Measurements from ENCODE around the gene RNF215.

Gene RNF215

GRCh38 chr22:30393885-30394284 is 6.7 kb upstream of the RNF215 start:
- no peak for DNase-seq

DNA sequence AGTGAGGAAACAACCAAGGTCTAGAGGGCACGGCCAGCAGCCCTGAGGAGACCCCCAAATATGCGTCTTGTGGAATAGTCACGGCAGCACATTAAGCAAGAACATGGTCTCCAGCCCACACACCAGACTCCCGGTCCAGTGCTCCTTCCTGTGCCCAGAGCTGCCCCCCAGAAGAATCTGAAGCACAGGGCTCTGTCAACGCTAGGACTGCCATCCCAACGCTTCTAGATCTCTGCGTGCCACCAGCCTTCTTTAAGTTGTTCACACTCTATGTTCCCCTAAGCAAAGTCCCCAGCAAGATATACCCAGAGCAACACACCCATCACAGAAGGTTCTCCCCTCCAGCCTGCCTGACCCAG is 6.1 kb upstream of the RNF215 start:
- DNase-seq, result no peak

DNA sequence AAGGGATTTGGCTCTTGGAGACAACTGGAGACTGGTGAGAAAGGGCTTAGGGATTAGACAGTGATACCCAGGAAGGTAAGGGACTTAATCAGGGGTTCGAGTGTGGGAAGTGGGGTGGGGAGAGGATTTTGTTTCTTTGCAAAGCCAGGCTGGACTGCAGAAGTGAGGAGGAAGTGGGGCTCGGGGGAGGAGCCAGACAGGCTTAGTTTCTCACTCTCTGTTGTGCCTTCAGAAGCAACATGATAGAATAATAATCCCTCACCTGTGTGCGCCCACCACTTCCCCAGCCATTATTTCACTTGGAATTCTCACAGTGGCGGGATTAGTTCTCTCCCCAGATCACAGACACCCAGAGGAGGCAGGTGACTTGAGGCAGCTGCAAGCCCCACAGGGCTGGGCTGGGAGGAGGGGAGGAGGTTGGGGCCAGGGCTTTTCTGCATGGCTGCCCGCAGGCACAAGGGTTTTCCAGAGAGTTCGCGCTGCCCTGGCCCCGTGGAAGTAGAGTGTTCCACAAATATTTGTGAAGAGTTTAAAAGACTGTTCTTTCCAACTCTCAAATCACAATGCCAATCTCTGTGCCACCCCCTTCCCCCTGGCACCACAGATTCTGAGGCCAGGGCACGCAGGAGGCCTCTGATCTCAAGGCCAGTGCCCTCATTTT is 5.6 kb upstream of the RNF215 start:
- peak; percentile 11 to 15 for DNase-seq

DNA sequence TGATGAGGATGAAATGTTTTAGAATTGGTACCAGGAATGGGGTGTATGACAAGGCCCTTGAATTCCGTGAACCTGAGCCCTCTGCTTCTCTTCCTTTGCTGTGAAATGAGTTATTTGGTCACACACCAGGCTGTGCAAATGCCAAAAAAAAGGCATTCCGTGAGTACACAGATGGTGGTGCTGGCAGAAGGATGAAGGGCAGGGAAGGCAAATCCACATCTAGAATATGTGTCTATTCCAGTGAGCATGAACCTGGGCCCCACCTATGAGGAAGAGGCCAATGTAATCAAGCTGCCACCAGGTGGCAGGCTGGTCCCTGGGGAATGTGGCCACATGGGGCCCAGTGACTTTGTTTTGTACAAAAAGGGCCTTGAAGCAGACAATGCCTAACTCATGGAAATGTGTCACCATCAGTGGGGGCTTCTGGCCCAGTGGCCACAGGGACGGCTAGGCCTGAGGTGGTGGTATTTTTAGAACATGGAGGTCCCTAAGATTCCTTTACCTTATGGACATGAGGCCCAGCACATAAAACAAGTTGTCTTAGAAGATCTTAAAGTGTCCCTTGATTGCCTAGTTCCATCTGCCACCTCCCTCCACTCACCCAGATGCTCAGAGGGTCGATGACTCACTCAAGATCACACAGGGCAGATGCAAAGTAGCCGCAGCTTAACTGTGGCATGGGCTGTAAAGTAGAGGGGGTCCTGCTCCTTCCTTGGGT is 3.9 kb upstream of the RNF215 start:
- peak; percentile 65 to 76 for DNase-seq

DNA sequence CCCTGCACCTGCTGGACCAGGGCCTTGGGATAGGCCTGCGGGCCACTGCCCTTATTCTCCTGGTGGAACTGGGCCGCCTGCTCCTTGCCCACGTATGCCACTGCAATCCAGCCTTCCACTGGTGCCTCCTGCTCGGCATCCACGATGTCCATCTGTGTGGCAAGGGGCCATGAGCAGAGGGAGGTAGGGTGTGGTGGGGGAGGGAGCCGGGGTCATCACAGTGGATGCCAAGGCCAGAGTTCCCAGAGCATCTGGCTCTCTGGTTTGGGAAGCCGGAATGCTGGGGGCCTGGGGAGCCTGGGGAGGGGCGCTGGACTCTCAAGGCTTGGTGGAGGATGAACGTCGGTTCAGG is 627 bp downstream of the RNF215 start:
- DNase-seq, result no peak

- no peak for DNase-seq
Measured at GRCh38 chr22:30385942-30386341, 1.3 kb downstream of the RNF215 start.

GRCh38 chr22:30383061-30383460 is 4.2 kb downstream of the RNF215 start:
- no peak for DNase-seq

DNA sequence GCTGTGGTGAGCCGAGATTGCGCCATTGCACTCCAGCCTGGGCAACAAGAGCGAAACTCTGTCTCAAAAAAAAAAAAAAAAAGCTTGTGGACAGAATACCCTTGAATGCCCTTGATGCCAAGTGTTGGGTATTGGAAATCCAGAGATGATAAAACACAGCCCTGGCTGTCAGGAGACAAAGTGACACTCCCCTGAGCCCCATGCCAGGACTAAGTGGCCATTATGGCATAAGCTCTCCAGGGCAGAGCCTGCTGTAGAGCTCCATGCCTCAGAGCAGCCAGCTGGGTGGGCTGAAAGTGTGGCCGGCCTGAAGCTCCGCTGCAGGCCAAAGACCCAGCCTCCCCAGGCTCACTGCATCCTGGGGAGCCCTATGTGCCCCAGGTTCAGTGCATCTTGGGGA is 4.9 kb downstream of the RNF215 start:
- DNase-seq, result no peak

DNA sequence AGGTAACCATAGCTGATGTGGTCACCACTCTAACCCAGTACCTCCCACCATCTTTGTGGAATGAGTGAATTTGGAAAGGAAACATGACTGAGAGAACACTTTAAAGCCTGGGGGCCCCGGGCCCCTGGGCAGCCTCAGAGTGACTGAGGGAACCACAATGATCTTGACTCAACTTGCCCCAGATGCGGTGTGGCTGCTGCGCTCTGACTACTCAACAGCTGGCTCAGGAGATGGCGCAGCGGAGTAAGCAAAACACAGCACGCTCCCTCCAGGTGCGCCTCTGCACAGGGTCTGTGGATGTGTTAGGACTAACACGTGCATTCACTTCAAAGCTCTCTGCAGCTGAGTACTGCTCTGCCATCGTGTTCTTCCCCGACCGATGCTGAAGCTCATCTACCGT is 5.9 kb downstream of the RNF215 start:
- no peak for DNase-seq

- no peak for DNase-seq
Measured at GRCh38 chr22:30380011-30380410, 7.2 kb downstream of the RNF215 start.

- DNase-seq, result no peak
Measured at GRCh38 chr22:30375312-30375849, 11.8 kb downstream of the RNF215 start.

DNA sequence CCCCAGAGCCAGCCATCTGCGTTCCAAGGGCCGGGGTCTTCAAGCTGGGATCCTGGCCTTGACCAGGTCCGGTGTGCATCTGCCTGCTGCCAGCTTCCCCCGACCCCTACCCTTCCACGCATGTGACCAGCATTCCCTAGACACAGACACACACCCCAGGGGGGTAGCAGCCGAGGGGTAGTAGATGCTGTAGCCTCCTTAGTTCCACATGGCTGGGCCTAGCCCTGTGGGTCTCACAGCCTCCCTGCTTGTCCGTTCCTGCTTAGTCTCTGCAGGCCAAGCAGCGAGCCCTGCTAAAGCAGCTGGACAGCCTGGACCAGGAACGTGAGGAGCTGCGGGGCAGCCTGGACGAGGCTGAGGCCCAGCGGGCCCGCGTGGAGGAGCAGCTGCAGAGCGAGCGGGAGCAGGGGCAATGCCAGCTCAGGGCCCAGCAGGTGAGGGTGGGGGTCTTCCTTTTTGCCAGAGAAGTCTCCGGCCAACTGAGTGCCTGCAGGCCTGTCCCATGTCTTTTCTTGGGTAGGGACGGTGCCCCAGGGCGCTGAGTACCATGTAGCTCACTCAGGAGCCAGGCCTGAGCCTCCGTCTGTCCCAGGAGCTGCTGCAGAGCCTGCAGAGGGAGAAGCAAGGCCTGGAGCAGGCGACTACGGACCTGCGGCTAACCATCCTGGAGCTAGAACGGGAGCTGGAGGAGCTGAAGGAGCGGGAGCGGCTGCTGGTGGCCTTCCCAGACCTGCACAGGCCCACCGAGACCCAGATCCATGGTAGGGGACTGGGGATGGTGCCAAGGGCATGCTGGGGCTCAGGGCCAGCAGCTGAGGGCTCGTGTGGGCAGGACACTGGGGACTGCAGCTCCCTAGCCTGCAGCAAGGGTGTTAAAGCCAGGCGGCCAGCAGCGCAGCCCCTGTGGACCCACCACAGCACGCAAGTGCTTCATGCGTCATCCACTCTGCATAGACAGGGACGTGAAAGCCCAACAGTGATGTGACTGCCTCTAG is 13.6 kb downstream of the RNF215 start:
- no peak for DNase-seq

DNA sequence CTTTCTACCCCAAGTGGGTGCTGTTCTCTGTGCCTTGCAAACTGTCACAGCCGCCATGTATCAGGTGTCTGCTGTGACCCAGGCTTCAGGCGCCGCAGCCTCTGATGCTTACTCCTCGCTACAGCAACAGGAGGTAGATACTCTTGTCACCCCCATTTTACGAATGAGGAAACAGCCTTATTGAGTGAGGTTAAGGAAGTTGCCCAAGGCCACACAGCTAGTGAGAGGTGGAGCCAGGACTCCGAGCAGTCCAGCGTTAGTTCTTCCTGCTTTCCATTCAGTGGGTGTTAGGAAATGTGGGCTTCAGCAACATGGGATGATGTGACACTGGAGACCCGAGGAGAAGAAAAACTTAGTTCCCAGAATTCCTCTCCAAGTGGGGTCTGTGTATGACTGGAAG is 14.3 kb downstream of the RNF215 start:
- peak; percentile 63 to 77 for DNase-seq

GRCh38 chr22:30371981-30372380 is 15.2 kb downstream of the RNF215 start:
- DNase-seq, result no peak

GRCh38 chr22:30371321-30371720 is 15.9 kb downstream of the RNF215 start:
- DNase-seq, result no peak

DNA sequence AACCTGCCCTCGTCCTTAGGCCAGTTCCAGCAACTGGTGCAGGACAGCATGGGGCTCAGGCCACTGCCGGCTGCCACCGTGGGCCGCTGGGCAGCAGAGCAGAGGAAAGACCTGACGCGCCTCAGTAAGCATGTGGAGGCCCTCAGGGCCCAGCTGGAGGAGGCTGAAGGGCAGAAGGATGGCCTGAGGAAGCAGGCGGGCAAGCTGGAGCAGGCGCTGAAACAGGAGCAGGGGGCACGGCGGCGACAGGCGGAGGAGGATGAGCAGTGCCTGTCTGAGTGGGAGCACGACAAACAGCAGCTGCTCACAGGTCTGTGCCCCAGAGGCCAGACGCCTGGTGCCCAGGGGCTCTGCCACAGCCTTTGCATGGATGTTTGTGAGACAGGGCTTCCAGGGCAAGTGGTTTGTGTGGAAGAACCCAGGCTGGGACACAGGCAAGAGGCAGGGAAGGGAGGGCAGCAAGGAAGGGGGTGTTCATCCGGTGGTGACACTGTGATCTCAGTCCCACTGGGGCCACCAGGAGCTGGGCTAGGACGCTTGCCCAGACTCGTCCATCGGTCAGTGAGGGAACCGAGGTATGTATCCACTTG is 16.5 kb downstream of the RNF215 start:
- no peak for DNase-seq

- no peak for DNase-seq
Measured at GRCh38 chr22:30368420-30368819, 18.8 kb downstream of the RNF215 start.

DNA sequence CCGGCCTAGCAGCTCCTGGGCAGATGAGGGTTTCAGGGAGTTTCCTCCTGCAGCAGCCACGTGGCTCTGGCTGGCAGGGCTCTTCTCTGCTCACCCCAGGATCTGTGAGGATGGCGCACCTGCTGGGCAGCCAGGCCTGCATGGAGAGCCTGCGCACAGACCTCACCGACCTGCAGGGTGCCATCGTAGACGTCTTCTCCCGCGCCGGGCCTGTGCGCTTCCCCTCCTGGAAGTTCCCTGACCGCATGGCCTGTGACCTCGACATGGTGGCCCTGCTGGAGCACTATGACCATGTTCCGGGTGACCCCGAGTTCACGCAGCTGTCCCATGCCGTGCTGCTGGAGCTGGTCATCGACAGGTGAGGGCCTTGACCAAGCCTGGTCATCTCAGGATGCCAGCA is 21.3 kb downstream of the RNF215 start:
- no peak for DNase-seq

DNA sequence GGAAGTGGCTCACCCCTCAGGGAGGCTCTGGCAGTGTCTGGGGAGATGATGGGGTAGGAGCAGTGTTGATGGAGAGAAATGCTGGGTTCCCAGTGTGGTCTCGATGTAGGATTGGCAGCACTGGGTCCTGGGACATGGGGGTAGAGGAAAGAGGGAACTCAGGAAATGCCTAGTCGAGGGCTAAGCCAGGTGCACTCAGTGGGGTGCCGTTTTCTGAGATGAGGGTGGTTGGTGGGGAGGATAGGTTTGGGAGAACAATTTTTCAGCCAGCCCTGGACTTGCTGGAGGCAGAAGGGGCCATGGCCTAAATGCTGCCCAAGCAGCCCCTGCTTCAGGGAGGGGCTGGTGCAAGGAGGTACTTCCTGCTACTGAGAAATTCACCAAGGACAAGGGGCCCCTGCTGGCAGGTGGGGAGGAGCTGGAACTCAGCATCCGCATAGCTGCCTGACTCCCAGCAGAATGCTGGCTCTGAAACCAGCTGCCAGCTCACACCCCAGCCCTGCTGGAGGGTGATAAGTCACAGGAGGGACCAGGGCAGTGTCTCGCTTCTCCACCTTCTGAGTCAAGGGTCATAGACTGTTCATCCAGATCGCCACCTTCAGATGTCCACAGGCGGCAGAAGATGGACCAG is 24.4 kb downstream of the RNF215 start:
- no peak for DNase-seq

DNA sequence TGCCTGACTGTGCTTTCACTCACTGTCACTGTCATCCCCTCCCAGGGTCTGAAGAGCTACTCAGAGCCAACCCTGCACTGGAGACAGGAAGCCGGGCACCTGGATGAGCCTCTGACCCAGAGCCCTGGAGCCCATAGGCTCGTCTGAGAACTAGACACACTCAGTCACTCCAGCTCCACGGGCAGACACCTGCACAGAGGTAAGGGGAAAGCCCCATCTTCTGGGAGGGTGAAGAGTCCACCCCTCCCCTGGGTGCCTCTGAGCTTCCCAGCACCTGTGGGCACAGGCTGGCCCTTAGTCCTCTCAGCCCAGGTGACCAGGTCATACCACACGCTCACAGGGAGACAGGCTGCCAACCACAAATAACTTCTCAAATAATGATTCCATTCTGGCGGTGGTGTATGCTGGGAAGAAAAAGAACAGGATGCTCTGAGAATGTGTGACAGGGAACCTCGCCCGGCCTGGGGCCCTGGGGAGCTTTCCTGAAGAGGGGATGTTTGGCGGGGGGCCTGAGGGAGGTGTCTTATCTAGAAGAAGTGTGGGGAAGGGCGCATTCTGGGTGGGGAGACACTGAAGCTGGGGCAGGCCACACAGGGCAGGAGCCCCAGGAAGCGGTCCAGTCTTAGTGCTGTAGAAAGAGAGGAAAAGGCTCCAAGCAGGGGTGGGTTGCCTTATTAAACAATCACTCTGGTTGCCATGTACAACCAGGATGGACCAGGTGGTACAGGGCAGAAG is 25.1 kb downstream of the RNF215 start:
- no peak for DNase-seq

DNA sequence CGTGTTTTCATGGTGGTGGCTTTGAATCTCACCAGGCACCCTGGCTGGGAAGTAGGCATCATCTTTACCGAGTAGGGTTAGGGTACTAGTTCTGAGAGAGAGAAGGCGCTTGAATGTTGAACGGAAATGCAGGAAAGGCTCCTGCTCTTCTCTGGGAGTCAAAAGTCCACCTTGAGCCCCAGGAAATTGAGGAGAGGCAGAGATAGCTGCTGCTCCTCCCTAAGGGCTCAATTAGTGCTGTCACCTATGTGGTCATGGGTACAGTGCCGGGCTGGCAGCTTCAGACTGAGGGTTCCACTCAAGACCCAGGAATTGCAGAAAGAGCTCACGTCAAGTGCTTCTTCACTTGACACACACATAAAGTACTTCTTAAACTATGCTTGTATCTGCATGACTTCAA is 28.7 kb downstream of the RNF215 start:
- no peak for DNase-seq
